ENCODE measurements around the gene RHEBL1. TPM values are rescaled to one million over a fixed set of nuclear protein-coding genes. Genes with fewer than 3 reads are reported as not detected.

The RHEBL1 gene
- total and polyA plus RNA-seq, 8 donors = 0.71 to 3.6 (median 2.2) TPM

DNA sequence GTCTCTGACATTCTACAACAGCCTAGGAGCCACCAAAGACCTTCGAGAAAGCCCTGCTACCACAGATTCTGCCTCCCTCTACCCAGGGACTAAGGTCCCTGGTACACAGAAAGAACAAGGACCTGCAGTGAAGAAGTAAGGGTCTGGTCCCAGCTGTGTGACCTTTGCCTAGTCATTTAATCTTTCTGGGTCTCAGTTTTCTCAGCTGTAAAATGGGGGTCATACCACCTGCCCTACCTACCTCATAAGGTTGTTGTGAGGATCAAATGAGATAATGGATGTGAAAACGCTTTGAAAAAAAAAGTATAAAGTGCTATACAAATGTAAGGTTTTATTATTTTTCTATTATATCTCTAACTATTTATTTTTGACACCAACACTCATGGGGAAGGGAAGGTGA lies 46.0 kb downstream of the RHEBL1 start:
- TF ChIP-seq, protein P1, sequence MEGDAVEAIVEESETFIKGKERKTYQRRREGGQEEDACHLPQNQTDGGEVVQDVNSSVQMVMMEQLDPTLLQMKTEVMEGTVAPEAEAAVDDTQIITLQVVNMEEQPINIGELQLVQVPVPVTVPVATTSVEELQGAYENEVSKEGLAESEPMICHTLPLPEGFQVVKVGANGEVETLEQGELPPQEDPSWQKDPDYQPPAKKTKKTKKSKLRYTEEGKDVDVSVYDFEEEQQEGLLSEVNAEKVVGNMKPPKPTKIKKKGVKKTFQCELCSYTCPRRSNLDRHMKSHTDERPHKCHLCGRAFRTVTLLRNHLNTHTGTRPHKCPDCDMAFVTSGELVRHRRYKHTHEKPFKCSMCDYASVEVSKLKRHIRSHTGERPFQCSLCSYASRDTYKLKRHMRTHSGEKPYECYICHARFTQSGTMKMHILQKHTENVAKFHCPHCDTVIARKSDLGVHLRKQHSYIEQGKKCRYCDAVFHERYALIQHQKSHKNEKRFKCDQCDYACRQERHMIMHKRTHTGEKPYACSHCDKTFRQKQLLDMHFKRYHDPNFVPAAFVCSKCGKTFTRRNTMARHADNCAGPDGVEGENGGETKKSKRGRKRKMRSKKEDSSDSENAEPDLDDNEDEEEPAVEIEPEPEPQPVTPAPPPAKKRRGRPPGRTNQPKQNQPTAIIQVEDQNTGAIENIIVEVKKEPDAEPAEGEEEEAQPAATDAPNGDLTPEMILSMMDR (IDR thresholded peaks at IDR 0.05) = no peak
- Histone ChIP-seq H3K4me1 (peaks cover 0 to 16% of the 10 kb centered on the region in 2 donors), H3K9me3 (no peaks in the 10 kb centered on the region), H3K4me3 (no peak overlapping the region), H3K36me3 (peaks cover 5 to 84% of the 10 kb centered on the region in 2 donors), H3K27me3 (no peaks in the 10 kb centered on the region), H3K27ac (no peak overlapping the region)
- intact Hi-C loops (cut with DNase I) = no loop called here
- no peak for DNase-seq
- ATAC-seq = no peak

DNA sequence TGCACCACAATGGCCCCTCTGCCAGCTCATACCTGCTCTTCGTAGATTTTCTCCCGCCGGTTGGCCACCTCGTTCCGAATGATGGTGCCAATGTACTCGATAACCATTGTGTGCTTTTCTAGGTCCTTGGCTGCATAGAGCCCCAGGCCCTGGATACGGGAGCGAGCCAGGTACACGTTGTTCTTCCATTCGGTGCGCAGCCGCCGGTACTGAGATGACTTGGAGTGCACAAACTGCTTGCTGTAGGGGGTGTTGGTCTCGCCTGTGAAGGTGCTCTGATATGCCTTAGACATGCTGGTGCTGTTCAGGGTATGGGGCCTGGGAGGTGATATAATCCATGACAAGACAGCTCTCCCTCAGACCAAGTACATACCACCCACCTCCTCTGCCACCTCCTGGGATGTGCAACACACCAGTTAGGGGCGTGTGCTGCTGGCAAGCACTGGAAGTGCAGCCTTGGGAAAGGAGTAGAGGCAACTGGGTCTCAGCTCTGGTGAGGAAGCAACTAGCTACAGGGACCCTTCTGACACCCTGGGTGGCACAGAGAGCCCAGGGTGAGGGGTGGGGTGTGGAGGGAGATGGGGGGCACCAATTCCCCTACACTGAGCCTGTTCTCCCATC lies 47.1 kb downstream of the RHEBL1 start:
- intact Hi-C loops (cut with DNase I) = no loop called here
- Histone ChIP-seq H3K36me3 (peaks cover 5 to 72% of the 10 kb centered on the region in 2 donors), H3K4me3 (no peak overlapping the region), H3K27me3 (no peaks in the 10 kb centered on the region), H3K9me3 (no peaks in the 10 kb centered on the region), H3K27ac (no peak overlapping the region), H3K4me1 (peaks cover 3 to 21% of the 10 kb centered on the region in 2 donors)
- TF ChIP-seq, protein P1 (IDR thresholded peaks at IDR 0.05) = no peak
- DNase-seq (peak in 1 of 4 donors; percentile 68), ATAC-seq (no peak)

- peaks cover 5 to 60% of the 10 kb centered on the region in 2 donors for H3K36me3 ChIP-seq
- no peak overlapping the region for H3K27ac ChIP-seq
- DNase-seq = no peak
- H3K27me3 ChIP-seq = no peaks in the 10 kb centered on the region
- intact Hi-C loops (cut with DNase I) = no loop called here
- H3K4me3 ChIP-seq = no peak overlapping the region
- no peak for ATAC-seq
- TF ChIP-seq, protein P1 (IDR thresholded peaks at IDR 0.05) = no peak
- peaks cover 8 to 30% of the 10 kb centered on the region in 2 donors for H3K4me1 ChIP-seq
- no peaks in the 10 kb centered on the region for H3K9me3 ChIP-seq
Observed at GRCh38 chr12:49021292-49021915, 48.4 kb downstream of the RHEBL1 start.

DNA sequence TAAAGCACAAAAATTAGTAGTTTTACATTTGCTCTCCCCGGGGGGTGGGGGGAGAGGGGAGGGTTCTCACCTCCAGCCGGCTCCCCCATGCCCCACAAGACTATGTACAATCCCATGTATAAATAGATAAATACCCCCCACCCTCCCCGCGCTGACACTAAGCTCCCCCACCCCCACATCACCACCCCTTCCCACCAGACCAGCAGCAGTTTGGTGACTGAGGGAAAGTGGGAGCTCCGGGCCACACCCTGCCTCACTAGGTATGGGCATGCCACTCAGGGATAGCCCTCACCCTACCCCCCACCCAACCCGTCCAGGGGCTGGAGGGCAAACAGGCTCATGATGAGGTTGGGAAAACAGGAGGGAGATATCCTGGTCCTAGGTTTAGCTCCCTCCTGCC lies 49.3 kb downstream of the RHEBL1 start:
- no peak for ATAC-seq
- H3K4me1 ChIP-seq = peaks cover 8 to 33% of the 10 kb centered on the region in 2 donors
- no peak for DNase-seq
- TF ChIP-seq, protein P1 (IDR thresholded peaks at IDR 0.05) = no peak
- intact Hi-C loops (cut with DNase I) = no loop called here
- H3K9me3 ChIP-seq = no peaks in the 10 kb centered on the region
- H3K36me3 ChIP-seq = peaks cover 5 to 50% of the 10 kb centered on the region in 2 donors
- peak overlapping the region in 1 of 2 donors; percentile 98 for H3K27ac ChIP-seq
- H3K4me3 ChIP-seq = no peak overlapping the region
- H3K27me3 ChIP-seq = no peaks in the 10 kb centered on the region

- H3K4me1 ChIP-seq = peaks cover 8 to 33% of the 10 kb centered on the region in 2 donors
- peaks cover 5 to 43% of the 10 kb centered on the region in 2 donors for H3K36me3 ChIP-seq
- H3K9me3 ChIP-seq = no peaks in the 10 kb centered on the region
- H3K4me3 ChIP-seq = peak overlapping the region; percentile 68 to 83
- intact Hi-C loops (cut with DNase I) = no loop called here
- DNase-seq (no peak), ATAC-seq (peak; percentile 2)
- H3K27ac ChIP-seq = peak overlapping the region; percentile 87 to 98
- TF ChIP-seq, protein P1 (IDR thresholded peaks at IDR 0.05) = no peak
- H3K27me3 ChIP-seq = no peaks in the 10 kb centered on the region
Observed at GRCh38 chr12:49019443-49020324, 50.1 kb downstream of the RHEBL1 start.
